NCI-H146 (cell line): ENCODE measurements around the gene DNAH3.
A peak's percentile ranks its signal among the peaks of the same experiment; 100 is the strongest.

Experiments
- DNase-seq: peaks from one replicate; lab custom pipeline; 2025; lab: John Stamatoyannopoulos, UW

The DNAH3 gene

DNA sequence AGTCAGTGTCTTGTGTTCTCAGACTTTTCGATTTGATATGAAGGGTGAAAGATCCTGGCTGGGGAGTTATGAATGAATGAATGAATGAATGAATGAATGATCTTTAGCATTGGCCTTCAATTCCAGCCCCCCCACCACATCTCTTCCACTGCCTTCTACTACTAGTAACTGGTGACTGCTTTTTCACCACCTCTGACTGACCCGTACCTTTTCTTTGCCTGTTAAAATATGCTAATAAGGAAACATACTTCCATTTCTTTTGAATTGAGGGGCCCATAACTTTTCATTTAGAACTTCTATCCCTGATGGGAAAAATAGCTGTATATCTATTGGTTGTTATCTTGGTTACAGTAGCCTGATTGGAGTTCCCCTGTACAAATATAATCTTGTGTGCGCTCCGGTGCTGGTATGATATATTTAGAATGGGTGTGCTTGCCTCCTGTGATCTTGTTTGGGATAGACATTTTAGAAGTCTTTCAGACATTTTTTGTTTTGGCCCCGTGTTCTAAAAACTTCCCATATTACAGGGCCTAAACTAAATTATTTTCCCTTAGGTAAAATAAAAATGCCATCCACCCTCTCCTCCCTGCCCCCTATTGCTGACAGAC lies 246.6 kb downstream of the DNAH3 start:
- DNase-seq = no peak

- no peak for DNase-seq
These were observed 247.3 kb downstream of the DNAH3 start for GRCh38 chr16:20903116-20903898.

DNA sequence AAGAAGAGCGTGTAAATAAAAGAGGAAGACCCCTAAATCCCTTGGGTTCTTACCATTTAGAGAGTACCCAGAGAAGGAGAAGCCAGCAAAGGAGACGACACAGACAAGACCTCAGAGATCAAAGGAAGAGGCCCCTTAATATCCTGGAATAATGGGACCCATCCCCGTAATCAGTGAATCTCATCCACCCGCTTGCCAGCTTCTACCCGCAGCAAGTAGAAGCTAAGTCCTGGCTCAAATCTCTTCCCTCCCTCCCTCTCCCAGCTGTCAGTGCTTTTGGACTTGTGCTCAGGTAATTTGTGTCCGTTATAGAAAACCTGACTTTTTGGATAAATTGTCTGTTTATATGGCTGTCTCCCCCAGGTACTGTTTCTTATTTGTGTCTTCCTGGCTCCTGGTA lies 248.2 kb downstream of the DNAH3 start:
- no peak for DNase-seq

DNA sequence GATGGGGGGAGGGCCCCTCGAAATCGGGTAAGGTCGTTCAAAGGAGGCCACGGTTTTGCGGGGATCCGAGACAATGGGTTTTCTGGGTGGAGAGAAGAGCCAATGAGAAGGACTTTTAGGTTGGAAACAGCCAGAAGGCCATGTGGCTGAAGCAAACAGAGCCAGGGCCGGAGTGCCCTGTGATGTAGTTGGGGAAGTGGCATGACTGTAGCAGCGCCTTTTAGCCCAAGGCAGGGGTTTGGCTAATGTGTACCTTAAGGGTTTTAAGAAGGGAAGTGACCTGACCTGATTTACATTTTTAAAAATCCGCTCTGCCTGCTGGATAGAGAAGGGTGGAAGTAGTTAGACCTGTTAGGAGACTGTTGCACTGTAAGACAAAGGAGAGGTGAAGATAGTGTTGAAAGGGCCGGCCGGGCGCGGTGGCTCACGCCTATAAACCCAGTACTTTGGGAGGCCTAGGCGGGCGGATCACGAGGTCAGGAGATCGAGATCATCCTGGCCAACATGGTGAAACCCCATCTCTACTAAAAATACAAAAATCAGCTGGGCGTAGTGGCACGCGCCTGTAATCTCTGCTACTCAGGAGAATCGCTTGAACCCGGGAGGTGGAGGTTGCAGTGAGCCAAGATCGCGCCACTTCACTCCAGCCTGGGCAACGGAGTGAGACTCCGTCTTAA lies 249.1 kb downstream of the DNAH3 start:
- DNase-seq = peak; percentile 75

DNA sequence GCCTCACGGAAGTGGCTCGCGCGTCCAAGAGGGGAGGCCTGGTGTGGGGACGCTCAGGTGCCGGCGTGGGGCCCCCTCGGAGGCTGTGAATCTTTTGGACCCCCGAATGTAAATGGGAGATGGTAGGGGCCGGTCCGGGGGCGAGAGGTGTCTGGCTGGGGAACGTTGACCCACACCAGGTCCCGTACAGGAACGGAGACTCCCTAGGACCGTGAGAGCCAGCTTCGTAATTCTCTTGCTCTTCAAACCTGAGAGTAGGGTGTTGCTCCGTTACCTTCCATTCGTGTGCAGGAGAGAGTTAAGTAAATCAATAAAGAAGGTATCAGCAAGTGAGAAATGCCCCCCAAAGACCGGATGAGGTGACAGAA lies 249.6 kb downstream of the DNAH3 start:
- no peak for DNase-seq

DNA sequence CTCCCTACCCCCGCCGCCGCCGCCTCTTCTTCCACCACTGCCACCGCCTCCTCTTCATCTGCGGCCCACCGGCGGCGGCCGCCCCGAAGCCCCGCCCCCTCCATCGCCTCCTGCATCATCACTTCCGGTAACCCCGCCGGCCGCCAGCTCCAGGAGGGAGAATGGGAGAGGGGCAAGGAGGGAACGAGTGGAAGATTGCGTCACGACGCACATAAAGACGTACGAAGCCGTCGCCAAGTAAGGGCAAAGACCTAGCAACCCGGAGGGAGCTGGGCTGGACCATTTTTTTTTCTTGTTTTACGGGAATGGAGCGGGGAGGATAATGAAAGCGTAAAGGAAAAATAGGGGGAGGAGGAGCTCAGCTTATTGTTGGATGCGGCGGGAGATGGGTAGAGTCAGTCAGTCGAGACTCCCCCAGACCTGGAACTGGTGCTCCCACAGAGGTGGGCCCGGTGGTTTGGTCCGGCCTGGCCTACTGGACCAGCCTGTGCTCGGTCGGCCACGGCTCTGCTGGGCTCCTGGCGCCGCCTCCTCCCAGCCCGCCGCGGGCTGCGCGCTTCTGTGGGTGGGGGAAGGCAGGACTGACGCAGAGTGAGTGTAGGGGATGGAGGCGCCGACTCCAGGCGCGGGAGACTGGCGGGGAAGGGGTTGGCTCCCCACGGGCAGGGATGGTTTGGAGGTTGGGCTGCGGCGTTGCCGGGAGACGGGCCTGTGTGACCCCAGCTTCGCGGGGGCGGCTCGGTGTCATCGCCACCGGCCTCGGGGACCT lies 250.2 kb downstream of the DNAH3 start, which contains the start of the genes DCUN1D3 and LYRM1:
TSS of gene DCUN1D3 (minus strand) at position 60 of the 769 bp plus-strand sequence. CDS start 37,820 bp downstream, outside the sequence.
TSS of gene LYRM1 (plus strand) at position 473 of the 769 bp plus-strand sequence. CDS start 14,785 bp downstream, outside the sequence.
- DNase-seq = peak; percentile 99

GRCh38 chr16:20899477-20900298 lies 251.0 kb downstream of the DNAH3 start:
- DNase-seq = no peak

DNA sequence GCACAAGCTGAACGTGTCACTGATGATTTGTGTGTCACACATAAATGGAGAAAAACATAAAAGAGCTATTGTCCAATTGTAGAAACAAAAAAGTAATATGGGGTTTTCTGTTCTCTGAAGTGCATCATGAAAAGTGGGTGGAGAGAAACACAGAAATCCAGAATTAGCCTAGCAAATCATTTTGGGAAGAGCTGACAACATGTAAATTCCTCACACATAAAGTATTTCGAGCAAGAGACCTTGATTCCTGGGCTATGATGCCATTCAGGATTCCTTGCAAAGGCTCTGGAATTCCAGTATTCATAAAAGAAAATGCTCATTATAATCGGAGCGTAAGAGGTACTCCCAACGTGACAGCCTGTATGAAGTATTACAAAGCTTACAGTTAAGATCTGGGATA lies 251.6 kb downstream of the DNAH3 start:
- DNase-seq = no peak

DNA sequence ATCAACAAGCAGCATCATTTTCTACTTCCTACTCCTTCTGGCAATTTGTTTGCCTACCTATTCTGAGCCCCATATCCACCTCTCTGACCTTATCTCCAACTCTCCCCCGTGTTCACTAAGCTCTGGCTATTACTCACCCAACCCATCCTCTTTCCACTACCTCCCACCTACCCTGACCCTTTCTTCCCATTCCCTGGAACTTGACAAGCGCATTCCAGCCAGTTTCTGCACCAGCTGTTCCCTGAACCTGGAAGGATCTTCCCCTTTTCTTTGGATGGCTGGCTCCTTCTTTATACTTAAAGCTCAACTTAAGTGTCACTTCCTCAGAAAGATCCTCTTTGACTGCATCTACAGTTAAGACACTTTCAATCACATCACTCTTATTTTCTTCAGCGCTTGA lies 252.7 kb downstream of the DNAH3 start:
- DNase-seq = no peak

DNA sequence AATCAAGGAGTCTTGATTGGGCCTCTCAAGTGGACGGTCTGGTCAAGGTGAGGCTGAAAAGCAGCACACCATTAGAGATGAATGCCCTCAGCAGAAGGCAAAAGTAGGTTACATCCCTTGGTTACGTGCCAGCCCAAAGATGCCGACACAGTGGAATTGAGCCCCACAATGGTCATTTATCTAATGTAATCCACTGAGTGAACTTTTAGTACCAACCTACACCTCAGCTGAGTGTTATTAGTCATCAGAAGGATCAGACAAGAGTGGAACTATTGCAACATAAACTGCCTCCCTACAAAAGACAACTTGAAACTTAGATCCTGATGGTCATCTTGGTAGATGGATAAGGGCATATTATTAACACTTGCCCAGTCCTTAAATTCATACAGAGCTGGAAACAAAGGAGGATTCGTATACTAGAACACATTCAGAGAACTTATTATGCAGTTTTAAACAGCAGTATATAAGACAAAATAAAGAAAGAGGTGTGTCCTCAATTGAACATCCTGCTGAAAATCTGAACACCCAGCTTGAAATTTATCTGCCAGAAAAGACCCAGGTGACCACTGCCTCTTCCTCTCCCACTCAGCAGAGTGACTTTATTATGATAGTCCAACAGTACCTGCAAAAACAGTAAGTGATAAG lies 253.3 kb downstream of the DNAH3 start:
- no peak for DNase-seq

DNA sequence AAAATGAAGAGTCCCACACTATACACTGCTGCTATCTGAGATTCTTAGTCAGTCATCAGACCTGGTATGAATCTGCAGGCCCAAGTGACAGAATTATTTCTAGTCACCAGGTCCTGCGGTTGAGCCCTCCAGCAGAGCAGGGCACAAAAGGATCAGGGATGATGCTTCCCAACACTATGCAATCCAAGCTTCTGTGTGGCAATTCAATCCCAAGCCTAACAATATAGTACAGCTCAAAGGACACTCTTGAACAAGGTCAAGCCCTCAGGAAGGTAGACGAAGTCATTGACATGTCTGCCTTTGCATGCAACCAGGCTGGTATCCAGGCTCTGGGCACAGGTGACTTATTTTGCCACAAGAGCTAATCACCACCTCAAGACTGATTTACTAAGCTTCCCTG lies 256.3 kb downstream of the DNAH3 start:
- DNase-seq = no peak

DNA sequence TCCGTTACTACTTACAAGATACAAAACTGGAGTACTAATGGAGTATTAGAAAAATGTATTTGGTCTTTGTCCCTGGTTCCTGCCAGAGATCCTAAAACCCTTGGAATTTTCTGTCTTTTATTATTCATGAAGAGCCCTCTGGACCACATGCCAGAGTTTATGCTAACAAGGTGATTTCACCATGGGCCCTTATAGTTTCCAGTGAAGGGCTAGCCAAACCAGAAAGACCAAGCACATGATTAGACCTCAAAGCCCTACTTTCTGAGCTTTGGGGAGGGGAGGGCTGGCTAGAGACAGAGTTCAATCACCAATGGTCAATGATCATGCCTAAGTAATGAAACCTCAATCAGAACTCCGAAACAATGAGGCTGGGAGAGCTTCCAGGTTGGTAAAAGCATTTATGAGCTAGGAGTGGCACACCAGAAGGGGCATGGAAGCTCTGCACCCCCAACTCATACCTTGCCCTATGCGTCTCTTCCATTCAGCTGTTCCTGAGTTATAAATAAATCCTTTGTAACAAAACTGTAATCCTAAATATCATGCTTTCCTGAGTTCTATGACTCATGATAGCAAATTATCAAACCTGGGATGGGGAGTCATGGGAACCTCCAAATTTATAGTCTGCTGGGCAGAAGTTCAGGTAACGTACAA lies 260.9 kb downstream of the DNAH3 start:
- no peak for DNase-seq

DNA sequence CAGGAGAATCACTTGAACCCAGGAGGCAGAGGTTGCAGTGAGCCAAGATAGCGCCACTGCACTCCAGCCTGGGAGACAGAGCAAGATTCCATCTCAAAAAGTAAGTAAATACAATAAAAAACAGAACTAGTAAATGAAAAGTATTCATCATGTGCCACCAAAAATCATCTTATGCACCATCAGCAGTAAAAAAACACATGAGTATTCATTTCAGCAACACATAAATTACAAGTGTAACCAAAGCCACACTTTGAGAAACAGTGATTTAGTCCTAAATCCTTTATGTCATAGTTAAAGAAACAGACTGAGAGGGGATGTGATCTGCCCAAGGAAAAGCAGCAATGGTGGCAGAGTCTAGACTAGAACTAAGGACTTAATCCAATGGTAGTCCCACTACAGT lies 263.4 kb downstream of the DNAH3 start:
- DNase-seq = no peak

DNA sequence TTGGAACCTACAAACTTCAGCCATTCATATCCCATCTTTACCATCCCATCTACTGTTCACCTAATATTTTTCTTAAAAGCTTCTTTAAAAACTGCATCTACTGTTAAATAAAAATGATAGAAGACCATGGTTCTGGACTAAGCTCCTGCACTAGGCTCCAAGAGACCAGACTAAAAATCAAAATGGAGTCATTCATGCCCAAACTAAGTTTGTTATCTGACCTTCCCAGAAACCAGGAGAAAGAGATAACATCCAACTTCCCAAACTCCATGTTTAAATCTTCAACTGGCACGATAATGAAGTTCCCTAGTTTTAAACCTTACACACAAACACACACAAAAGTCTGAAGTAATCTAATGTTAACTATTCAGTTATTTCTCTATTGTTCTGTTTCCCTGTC lies 264.3 kb downstream of the DNAH3 start:
- no peak for DNase-seq

DNA sequence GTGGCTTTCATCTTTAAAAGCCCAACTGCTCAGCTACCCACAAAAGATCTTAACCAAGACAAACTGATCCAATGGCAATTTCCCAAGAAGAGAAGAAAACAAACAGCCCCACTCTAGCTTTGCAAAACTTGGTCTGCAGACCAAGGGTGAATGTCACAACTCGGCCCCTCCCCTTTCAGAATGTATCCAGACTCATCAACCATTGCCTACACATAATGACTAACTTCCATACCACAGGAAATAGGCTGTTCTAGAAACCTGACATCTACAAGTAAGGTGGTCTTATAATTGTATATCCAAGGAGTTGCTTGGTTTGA lies 266.4 kb downstream of the DNAH3 start:
- DNase-seq = no peak

GRCh38 chr16:20883554-20884239 lies 266.9 kb downstream of the DNAH3 start:
- DNase-seq = no peak
